HG03060 (cell line): ENCODE measurements around the gene PHOSPHO1.
"Not testable (repeated sequence)": the region's sequence is repeated elsewhere in the genome, so short reads cannot be mapped to it uniquely, and the experiment has no call there.

ENCODE experiments used
- ATAC-seq: cut with Tn5 transposase; IDR thresholded peaks from one replicate; pipeline ENCODE4 v1.9.1; 2021; ENCODE audit warnings: low read depth, moderate number of reproducible peaks; ENCODE audit not compliant: unreplicated experiment

Gene PHOSPHO1

DNA sequence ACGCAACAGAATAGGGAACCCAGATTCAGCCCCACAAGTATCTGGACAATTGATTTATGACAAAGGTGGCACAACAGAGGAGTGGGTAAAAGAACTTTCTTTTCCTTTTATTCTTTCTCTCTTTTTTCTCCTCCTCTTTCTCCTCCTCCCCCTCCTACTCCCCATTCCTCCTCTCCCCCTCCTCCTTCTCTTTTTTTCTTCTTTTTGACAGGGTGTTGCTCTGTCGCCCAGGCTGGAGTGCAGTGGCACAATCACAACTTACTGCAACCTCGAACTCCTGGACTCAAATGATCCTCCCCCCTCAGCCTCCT, 36.3 kb downstream of the PHOSPHO1 start:
- ATAC-seq = no peak

DNA sequence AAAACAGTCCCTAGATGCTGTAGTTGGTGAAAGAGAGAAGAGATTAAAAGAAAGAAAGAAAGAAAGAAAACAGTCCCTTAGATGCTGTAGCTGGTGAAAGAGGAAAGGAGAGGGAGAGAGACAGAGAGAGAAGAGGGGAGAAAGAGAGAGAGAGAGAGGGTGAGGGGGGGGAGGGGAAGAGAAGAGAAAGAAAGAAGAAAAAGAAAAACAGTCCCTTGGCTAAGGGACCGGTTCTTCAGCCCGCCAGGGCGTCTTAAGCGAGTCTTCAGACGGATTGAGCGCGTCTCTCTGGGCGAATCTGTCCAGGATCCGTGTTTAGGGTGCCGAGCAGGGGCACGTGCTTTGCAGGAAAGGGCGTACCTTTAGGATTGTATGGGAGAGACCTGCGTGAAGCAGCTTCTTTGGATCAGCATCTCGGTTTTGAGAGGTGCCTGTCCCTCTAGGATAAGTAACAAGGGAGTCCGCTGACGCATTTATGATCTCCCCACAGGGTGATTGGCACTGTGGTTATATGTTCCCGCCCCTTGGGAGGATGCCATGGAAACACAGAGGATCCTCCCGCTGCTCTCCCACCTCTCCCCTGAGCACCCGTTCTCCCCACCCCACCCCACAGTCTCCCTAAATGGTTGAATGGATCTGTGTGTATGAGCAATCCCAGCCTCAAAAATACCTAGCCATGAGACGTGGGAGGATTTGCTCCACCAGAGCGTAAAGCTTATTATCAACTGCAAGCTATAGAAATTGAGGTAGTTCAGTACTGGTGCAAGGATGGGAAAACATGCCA, 36.9 kb downstream of the PHOSPHO1 start:
- no peak for ATAC-seq

DNA sequence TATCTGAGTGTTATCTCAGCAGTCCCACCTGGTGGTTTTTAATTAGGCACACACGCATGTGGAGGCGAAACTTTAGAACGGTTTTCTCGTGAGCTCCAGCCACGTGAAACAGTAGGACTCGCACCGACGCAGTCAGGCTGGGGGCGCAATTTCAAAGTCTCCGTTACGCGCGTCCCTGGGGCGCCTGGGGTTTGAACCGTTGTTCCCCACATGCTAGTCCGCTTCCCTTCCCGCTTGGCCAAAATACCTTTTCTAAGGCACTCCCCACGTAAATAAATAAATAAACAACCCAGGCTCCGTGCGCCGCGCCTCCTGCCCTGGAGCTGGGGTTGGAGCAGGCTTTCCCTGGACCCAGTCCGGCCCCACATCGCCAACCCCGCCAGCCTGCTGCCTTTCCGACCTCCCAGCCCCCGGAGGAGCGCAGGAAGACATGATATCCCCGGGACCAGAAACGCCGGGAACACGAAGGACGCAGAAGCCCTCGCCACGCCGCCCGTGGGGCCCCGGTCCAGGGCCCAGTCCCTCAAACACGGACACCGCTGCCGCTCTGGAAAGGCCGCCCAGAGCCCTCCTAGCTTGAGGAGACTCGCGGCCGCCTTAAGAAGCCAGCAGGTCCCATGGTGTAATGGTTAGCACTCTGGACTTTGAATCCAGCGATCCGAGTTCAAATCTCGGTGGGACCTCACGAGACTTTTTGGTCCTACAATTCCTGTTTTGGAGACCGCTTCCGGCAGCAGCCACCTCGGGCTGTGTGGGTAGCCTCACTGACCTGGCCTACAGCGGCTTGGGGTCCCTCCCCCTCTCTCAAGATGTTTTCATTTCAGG, 38.5 kb downstream of the PHOSPHO1 start:
- peak; percentile 33 for ATAC-seq

DNA sequence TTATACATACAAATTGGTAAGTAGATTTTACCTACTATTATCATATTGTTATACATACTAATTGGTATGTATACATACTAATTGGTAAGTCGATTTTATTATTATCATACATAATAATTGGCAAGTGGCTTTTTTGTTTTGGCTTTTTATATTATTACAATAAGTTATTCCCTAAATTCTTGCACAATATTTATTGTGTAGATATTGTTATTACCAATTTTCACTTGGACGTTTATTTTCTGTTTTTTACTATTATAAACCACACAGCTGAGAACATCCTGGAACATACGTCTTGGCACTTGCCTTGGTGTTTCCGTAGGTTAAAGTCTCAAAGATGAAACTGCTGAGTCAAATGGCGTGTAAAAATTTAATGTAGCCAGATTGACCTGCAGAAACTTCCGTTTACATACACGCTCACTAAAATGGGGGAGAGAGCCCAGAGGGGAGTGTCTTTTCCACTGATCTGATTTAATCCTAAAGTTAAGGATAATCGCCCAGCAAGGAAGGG, 39.1 kb downstream of the PHOSPHO1 start:
- peak; percentile 4 for ATAC-seq

DNA sequence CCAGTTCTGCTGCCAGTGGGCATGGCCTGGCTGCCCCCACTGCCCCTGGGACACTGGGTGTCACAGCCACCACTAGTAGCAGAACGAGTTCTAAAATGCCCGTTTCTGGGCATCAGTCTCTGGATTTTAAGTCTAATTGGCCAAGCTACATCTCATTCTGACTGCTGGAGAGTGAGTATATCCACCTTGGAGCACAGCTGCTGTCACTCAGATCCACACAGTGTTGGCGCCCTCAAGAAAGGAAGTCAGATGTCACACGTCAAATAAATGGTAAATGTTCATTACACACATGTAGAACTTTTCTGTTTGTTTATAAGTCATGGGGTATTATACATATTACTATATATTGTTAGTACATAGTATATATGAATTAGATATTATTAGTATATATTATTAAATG, 39.7 kb downstream of the PHOSPHO1 start:
- ATAC-seq = no peak

DNA sequence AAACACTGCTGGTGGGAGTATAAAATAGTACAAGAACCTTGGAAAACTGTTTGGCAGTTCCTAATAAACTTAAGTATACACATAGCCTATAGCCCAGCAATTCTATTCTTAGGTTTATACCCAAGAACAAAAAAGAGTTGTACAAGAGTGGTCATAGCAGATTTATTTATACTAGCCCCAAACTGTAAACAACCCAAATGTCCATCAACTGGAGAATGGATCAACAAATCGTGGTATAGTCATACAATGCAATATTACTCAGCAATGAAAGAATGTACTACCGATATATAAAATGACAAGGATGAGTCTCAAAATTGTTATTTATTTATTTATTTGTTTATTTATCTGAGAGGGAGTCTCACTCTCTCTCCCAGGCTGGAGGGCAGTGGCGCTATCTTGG, 43.3 kb downstream of the PHOSPHO1 start:
- ATAC-seq = no peak

DNA sequence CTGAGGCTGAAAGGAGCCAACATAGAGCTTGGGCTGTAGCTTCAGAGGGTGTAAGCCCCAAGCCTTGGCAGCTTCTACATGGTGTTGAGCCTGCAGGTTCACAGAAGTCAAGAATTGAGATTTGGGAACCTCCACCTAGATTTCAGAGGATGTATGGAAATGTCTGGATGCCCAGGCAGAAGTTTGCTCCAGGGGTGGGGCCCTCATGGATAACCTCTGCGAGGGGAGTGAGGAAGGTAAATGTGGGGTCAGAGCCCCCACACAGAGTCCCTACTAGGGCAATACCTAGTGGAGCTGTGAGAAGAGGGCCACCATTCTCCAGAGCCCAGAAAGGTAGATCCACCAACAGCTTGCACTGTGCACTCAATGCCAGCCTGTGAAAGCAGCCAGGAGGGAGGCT, 45.2 kb downstream of the PHOSPHO1 start:
- not testable (repeated sequence) for ATAC-seq

DNA sequence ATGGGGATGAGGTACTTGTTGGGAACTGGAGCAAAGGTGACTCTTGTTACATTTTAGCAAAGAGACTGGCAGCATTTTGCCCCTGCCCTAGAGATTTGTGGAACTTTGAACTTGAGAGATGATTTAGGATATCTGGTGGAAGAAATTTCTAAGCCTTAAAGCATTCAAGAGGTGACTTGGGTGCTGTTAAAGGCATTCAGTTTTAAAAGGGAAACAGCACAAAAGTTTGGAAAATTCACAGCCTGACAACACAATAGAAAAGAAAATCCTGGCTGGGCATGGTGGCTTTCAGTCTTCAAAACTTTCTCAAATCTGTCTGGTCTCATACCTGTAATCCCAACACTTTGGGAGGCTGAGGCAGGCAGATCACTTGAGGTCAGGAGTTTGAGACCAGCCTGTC, 46.1 kb downstream of the PHOSPHO1 start:
- not testable (repeated sequence) for ATAC-seq

DNA sequence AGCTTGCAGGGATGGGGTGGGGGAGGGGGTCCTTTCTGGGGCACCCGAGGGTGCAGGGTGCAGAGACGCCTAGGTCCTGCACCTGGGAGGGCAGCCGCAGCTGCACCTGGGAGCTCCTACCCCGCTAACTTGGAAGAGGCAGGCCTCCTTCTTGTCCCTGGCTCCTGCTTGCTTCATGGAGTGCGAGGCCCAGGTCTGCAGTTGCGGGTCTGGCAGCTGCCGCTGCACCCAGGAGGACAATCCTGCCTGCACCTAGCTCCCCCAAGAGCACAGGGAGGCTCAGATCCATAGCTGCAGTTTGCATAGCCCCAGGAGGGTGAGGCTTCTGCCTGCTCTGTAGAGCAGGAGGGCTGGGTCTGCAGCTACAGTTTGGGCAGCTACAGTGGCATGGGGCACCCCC, 46.8 kb downstream of the PHOSPHO1 start:
- no peak for ATAC-seq

DNA sequence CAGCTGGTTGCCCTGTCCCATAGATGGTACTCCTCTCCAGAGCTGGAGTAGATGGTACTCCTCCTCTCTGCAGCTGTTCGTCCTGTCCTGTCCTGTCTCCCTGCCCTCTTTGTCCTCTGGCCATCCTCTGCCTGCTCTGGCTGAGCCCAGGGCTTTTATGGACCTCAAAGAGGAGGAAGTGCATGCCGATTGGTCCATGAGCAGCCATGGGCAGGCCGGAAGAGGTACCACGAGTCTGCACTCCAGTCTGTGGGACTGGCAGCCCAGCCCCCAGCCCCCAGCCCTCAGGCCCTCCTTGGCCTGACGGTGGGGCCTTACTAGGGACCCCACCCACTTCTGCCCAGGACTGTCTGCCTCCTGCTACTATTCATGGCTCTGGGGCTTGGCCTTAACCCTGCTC, 47.2 kb downstream of the PHOSPHO1 start:
- ATAC-seq = no peak

DNA sequence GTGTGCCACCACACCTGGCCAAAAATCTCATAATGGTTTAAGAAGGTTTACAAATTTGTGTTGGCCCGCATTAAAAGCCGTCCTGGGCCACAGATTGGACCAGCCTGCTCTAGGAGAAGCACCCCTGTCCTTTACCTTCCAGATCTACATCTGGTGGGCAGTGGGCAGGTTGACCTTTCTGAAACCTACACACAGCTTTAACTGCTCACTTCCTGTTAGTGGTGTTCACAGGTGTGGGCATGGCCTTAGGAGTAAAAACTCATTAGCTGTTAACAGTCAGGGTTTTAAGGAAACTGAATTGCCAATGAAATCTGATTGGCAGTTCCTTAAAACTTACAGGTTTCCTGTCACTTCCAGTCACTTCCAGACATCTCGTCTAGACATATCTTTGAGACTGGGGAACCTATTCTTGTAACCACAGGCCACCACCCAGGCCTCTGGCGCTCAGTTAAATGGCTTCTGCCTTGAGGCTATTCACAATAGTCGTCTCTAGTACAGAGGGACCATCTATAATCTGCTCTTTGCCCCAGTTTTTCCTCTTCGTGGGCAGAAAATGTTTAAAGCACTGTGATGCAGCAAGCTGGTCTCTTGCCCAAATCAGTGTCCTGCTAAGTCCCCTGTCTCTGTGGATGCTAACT, 49.5 kb downstream of the PHOSPHO1 start:
- ATAC-seq = no peak

DNA sequence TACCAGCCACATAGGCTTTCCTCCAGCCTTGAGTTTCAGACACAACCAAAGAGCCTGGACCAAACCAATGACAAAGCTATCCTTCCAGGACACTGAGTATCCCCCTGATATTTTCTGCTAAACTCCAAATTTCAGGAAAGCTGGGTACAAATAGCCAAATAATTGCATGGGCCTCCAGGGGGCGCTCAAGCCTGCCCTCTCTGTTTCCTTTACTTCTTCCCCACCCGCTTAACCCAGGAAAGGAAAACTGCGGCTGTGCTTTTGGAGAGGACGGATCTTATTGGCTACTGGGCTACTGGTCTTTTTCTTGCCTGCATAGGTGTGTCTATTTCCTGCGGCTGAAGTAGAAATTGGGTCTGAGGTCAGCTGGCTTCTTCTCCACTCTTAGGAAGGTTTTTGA, 50.3 kb downstream of the PHOSPHO1 start:
- no peak for ATAC-seq

DNA sequence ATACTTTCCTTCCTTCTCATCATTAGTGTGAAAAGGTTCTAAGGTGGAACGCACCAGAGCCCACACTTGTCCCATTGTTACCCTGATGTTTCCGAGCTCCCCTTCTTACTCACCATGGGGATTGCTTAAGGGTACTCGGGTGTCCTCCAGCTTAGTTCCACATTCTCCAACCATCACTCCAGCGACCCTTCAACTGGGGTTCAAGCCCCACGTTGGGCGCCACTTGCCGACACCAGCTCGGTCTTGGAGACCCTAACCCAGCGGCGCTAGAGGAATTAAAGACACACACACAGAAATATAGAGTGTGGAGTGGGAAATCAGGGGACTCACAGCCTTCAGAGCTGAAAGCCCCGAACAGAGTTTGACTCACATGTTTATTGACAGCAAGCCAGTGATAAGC, 54.6 kb downstream of the PHOSPHO1 start:
- ATAC-seq = not testable (repeated sequence)
